GM10248 (cell line): ENCODE measurements around the gene PLA2G4A.
"Not testable (repeated sequence)": the region's sequence is repeated elsewhere in the genome, so short reads cannot be mapped to it uniquely, and the experiment has no call there.

Experiments used
- CTCF ChIA-PET: fragments of 300-600 bp; sonication (Branson Sonifier 250); formaldehyde crosslinking; extraction: SDS; loops from one replicate; lab custom pipeline; 2021; ENCODE audit warnings: antibody characterized with exemption; lab: Yijun Ruan, JAX
- POLR2A ChIA-PET: fragments of 350-650 bp; sonication (Branson Sonifier 250); formaldehyde crosslinking; extraction: SDS; loops from one replicate; lab custom pipeline; 2020; ENCODE audit warnings: antibody characterized with exemption; lab: Yijun Ruan, JAX
- DNase-seq: peaks from one replicate; pipeline ENCODE4 v3.0.0; 2012; ENCODE audit errors: extremely low spot score
- TF ChIP-seq, protein P1 (sequence below): IDR thresholded peaks from 2 replicates; pipeline ENCODE4 v1.5.1; 2012; ENCODE audit warnings: mild to moderate bottlenecking, low read depth; ENCODE audit errors: extremely low read depth, missing control alignments, control extremely low read depth

Gene PLA2G4A

DNA sequence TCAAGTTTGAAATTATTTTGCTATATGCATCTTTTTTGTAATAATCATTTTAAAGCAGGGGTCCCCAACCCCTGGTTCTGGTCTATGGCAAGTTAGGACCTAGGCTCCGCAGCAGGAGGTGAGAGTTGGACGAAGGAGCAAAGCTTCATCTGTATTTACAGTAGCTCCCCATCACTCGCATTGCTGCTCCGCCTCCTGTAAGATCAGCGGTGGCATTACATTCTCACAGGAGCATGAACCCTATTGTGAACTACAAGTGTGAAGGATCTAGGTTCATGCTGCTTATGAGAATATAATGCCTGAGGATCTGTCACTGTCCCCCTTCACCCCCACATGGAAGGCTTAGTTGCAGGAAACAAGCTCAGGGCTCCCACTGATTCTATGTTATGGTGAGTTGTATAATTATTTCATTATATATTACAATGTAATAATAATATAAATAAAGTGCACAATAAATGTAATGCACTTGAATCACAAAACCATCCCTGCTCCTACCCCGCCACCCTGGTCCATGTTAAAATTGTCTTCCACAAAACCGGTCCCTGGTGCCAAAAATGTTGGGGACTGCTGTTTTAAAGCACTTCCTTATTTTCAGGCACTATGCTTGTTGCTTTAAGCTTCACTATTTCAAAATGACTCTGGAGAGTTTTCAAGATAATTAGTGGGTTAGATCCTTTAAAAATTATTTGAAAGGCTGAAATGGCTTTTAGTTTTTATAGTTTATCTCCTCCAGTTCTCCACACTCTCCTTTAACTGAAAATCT is 74.8 kb downstream of the PLA2G4A start:
- no peak for DNase-seq
- CTCF ChIA-PET: interaction anchor here (1.1 to 1.9 kb wide), 2 partner anchors 24 to 181 kb away, joined by 3 to 4 read pairs; no protein-coding TSS in a partner anchor
- POLR2A ChIA-PET: no interaction called here
- TF ChIP-seq, protein P1, sequence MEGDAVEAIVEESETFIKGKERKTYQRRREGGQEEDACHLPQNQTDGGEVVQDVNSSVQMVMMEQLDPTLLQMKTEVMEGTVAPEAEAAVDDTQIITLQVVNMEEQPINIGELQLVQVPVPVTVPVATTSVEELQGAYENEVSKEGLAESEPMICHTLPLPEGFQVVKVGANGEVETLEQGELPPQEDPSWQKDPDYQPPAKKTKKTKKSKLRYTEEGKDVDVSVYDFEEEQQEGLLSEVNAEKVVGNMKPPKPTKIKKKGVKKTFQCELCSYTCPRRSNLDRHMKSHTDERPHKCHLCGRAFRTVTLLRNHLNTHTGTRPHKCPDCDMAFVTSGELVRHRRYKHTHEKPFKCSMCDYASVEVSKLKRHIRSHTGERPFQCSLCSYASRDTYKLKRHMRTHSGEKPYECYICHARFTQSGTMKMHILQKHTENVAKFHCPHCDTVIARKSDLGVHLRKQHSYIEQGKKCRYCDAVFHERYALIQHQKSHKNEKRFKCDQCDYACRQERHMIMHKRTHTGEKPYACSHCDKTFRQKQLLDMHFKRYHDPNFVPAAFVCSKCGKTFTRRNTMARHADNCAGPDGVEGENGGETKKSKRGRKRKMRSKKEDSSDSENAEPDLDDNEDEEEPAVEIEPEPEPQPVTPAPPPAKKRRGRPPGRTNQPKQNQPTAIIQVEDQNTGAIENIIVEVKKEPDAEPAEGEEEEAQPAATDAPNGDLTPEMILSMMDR: no peak

DNA sequence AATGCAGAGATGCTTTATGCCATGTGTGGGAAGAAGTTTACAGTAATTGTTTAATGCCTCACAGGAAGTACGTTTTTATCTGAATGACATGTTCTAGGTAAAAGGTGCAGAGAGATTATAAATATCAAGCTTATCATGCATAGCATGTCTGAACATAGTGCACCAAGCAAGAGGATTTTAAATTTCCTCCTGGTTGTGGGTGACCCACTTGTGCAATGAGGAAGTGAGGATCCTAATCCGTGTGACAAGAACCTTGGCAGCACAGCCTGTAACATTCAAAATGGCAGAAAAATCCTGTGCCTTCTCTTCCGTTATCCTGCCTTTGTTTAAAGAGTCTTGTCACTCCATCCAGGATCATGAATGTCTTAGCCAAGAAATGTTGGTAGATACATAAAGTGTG is 75.6 kb downstream of the PLA2G4A start:
- ChIA-PET POLR2A (no interaction called here), CTCF (interaction anchor here (0.8 to 1.9 kb wide), 5 partner anchors 10 to 182 kb away, joined by 3 to 4 read pairs (median 3); no protein-coding TSS in a partner anchor)
- TF ChIP-seq, protein P1: no peak
- DNase-seq: no peak

DNA sequence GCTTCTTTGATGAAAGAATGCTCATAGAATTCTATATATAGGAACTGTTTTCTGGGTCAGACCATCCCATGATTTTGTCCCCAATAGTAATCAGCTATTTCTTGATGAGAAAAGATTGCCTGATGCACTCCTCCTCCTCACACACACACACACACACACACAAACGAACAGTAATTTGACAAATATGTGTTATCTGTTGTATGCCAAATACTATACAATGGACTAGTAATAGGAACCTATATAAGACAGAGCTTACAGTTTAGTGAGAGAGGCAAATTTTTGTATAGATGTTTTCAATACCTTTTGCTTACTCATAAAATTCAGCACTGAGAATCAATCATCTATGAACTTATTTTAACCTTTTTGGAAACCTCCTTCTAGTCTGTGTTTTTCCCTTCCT is 76.8 kb downstream of the PLA2G4A start:
- TF ChIP-seq, protein P1: no peak
- CTCF ChIA-PET: interaction anchor here (0.8 to 1.4 kb wide), 3 partner anchors 8 to 19 kb away, joined by 3 to 4 read pairs (median 3); no protein-coding TSS in a partner anchor
- POLR2A ChIA-PET: no interaction called here
- DNase-seq: no peak

DNA sequence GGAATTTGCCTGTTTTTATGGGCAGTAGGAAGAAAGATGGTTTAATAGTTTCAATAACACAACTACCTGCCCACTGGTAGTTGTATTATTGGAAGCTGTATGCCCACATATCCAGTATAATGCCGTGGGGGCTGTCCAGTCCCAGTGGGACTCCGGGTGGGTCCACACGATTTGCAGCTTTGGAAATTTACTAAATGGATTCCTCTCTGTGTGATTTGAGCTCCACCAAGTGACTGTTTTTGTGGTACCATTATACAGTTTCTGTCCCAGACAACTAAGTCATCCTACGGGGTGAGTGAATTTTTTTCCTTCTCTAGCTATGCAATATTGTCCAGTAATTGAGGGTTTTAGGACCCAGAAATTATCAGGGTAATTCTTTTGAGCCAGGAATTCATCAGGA is 86.8 kb downstream of the PLA2G4A start:
- ChIA-PET CTCF (interaction anchor here (0.9 kb wide), 1 partner anchor 236 kb away, joined by 3 read pairs; no protein-coding TSS in a partner anchor), POLR2A (no interaction called here)
- no peak for DNase-seq
- TF ChIP-seq, protein P1: no peak

DNA sequence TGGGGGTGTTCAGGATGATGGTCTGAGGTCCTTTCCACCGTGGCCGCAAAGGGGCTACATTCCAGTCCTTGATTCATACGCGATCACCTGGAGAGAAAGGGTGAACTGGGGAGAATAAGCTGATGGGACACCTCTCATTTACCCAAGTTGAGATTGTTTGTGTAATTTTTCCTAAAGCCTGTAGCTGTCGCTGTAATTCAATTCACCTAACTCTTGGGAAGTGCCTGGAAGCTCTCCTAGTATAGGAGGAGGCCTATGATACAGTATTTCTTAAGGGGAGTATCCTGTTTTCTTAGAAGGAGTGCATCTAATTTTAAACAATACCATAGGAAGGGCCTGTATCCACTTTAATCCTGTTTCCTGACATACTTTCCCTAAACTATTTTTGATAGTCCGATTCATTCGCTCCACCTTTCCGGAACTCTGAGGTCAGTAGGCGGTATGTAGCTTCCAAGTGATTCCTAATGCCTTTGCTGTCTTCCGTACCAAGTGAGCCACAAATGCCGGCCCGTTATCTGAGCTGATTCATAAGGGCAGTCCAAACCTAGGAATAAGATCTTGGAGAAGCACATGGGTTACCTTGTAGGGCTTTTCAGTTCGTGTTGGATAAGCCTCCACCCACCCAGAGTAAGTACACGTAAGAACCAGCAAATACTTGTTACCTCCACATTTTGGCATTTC is 88.5 kb downstream of the PLA2G4A start:
- DNase-seq, POLR2A ChIA-PET: not testable (repeated sequence)
- CTCF ChIA-PET: interaction anchor here (0.7 to 1.5 kb wide), 5 partner anchors 11 to 435 kb away, joined by 3 to 4 read pairs (median 3); no protein-coding TSS in a partner anchor

DNA sequence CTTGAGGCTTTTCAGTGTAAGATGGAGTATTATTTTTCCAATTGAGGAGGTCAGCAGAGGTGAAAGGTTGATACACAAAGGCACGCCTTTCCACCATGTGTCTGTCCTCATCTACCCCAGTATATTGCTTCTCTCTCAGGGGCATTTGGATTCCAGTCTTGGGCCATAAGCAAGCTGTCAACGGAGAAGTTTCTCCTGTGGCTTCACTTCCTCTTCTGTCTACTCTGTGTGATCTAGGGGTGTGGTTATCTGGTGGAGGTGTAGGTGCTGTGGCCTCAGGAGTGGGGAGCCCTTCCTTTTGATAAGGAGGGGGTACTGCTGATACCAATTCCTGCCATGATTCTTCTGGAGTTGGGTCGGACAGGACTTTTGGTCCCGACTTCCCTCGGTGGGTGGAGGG is 92.6 kb downstream of the PLA2G4A start:
- POLR2A ChIA-PET: not testable (repeated sequence)
- DNase-seq: peak; percentile 18
- CTCF ChIA-PET: interaction anchor here (1.3 kb wide), 1 partner anchor 20 kb away, joined by 3 read pairs; no protein-coding TSS in a partner anchor

DNA sequence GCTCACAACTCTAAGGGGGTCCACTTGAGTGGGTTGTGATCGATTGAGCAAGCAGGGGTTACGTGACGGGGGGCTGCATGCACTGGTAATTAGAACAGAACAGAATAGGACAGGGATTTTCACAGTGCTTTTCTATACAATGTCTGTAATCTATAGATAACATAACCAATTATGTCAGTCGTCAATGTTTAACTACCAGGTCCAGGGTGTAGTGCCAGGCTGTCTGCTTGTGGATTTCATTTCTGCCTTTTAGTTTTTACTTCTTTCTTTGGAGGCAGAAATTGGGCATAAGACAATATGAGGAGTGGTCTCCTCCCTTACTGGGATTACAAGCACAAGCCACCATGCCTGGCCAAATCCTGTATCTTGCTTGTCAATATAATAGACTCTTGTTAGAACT is 94.1 kb downstream of the PLA2G4A start:
- POLR2A ChIA-PET, CTCF ChIA-PET: not testable (repeated sequence)

DNA sequence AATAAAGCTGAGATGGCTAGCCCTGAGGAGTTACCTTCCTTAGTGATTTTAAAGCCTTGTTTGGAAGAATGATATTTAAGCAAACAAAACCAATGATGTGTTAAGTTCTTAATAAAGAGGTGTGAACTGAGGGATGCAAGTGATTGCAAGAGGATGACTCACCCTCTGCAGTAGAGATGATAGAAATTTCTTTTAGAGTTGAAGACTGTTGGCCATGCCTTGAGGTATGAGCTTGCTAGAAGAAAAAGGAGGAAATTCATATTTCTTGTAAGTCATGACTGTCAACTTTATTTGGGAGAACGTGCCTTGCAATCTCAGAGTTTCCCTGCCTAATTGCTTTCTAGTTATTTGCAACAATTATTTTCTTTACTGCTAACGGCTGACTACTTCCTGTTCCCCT is 94.7 kb downstream of the PLA2G4A start:
- DNase-seq: no peak
- CTCF ChIA-PET: no interaction called here
- TF ChIP-seq, protein P1: no peak
- POLR2A ChIA-PET: no interaction called here

More for the DNA sequence above, 94.1 kb downstream of the PLA2G4A start:
- DNase-seq: not testable (repeated sequence)
